GM19193 (cell line): ENCODE data around the gene SSBP1.

Experiments
- POLR2A ChIP-seq: IDR thresholded peaks from 4 replicates; pipeline ENCODE4 v1.6.1; 2011; ENCODE audit not compliant: insufficient read depth, insufficient read length; ENCODE audit errors: extremely low read depth

SSBP1 gene

GRCh38 chr7:141704112-141704511, 34.0 kb upstream of the SSBP1 start:
- TF ChIP-seq POLR2A = no peak

DNA sequence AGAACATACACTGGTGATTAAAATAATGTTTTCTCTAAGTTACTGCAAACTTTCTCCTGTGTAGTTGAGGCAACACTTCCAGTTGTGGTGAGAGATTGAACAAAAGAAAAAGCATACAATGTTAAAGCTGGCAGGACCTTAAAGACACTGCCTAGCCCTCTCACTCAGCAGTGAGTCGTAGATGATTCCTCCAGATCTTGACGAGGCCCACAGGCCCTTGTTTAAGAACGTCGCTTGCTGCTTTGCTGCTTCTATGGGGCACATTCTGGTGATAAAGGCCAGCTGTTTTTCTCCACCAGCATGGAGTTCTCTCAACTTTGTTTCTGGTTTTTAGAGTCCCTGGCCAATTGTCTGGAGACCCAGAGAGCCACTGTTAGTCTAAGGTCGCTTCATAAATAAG, 33.4 kb upstream of the SSBP1 start:
- no peak for TF ChIP-seq POLR2A

DNA sequence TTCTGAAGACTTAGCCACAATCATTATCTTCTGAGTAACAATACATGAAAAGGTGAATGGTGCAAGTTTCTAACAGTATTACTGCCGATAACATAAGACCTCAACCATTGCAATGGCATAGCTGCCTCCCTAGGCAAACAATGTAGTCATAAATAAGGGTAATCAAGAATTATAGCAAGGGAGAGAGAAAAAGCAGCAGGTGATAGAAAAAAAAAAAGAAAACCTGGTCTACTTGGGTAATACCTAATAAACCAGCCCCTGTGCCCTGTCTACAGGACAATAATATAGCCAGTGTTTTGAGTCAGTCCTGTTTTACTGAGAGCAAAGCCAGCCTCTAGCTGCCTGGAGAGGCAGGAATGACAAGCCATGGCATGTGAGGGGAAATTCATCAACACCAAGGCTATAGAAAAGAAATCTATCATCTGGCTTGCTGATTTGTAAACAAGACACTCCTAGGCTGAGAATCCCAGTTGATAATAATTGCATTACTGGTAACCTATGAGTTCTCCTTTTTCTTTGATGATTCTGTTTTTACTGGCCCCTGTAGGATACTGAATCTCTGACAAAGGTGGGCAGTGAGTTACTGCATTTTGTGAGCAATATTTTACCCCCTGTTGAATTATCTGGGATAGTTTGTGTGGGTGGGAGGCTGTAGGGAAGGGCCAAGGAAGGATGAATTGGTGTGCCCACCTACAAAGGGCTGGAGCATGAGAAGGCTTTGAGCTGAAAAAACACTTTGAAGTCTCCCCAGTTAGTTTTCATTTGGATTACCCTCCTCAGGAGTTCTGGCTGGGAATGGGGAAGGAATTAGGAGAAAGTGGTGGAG, 31.7 kb upstream of the SSBP1 start:
- no peak for TF ChIP-seq POLR2A

DNA sequence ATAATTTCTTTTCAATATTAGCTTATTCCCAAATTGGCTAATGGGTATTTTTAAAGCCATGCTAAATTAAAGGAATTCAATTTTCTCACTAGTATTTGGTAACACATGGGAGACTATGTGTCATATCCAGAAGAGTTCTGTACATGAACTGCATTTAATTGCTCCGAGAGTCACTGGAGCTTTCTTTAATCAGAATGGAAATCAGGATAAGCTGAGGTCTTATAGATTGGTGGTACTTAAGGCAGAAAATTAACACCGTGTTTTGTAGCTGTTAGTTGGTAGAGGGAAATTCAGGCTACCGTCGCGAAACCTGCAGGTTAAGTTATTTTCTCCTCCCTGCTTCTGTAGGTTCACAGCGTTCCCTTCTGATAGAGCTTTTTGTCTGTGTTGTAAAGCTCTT, 29.8 kb upstream of the SSBP1 start, which contains the start of gene WEE2:
Gene WEE2, plus strand, starts transcription at position 3 of the 400 bp plus-strand sequence. CDS start 406 bp downstream, outside the sequence.
- no peak for TF ChIP-seq POLR2A

DNA sequence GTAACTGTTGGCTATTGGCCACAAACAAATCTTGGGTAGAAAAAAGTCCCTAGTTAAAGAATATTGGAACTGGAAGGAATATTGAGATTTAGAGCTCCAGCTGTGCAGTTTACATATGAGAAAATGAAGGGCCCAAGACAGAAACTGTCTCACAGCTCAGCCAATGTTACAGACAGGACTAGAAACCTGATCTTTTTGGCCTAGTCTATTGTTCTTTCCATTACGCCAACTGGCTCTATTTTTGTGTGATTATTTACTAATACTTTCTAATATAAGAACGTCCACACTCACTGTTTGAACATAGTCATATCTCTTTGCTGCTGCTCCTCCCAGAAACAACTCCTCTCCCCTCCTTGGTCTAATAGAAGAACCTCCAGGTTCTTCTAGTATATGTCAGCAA, 28.8 kb upstream of the SSBP1 start:
- no peak for TF ChIP-seq POLR2A

GRCh38 chr7:141709749-141710148, 28.4 kb upstream of the SSBP1 start:
- no peak for TF ChIP-seq POLR2A

DNA sequence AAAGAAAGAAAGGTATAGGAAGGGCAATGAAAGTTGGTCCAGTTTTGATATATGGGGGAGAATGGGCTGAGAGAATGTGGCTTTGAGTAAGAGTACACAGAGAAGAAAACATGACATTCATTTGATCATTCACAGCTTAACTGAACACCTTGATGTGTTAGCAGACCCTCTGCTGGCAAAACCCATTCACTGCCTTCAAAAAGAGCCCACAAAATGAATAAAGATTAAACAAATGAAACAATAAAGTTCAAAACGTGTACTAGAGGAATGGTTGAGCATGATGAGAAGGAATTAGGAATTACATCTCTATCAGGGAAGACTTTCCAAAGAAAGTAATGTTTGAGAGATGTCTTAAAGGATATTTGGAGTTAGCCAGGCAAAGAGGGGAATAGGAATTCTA, 27.9 kb upstream of the SSBP1 start:
- no peak for TF ChIP-seq POLR2A

- TF ChIP-seq POLR2A = no peak
Observed at GRCh38 chr7:141712603-141713255, 25.4 kb upstream of the SSBP1 start.

DNA sequence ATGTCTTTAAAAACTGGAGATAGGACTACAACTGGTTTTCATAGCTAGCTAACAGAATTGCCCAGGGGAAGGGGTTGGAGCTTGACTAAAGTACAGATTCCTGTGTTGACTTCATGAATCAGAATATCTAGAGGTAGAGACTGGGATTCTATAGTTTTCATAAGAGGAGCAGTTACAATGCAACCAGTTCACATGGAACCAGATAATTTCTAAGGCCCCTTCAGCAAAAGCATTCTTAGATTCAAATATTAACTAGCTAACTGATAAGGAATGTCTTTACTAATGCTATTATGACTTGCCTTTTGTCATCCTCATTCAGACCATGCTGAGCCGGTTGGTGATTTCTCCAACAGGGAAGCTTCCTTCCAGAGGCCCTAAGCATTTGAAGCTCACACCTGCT, 24.3 kb upstream of the SSBP1 start:
- TF ChIP-seq POLR2A = no peak

DNA sequence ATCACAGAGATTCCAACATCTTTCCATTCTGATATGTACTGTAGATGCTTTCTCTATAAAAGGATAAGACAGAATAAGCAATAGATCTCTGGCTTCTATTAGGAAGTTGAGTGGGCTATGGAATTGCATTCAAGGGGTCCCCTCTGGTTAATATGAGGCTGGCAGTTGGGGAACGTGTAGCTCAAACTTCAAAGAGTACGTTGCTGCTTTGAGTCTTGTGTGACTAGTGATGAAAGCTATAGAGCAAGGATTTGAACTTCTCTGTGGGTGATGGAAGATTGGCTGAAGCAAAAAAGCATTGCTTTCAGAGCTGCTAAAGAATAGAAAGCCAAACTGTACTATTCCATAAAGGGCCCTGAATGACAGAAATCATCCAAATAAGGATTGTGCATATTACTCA, 23.6 kb upstream of the SSBP1 start:
- TF ChIP-seq POLR2A = no peak

DNA sequence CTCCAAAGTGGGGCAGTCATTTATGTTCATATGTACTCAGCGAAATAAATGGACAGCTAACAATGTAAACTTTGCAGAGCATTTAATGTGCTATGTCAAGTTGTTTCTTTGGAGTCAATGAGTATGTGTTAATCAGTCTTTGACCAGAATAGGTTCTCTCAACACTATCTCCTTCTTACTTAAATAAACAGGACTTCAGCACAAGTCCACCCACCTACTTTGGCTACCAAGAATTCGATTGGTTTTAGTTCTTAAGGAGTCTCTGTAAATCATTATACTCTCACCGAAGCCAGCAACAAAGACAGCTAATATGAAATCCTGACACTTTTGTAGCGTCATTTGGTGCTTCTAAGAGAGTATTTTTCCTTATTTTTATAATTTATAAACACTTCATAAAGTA, 23.1 kb upstream of the SSBP1 start:
- no peak for TF ChIP-seq POLR2A

GRCh38 chr7:141715794-141716689, 22.1 kb upstream of the SSBP1 start:
- no peak for TF ChIP-seq POLR2A

- no peak for TF ChIP-seq POLR2A
Observed at GRCh38 chr7:141717450-141717849, 20.7 kb upstream of the SSBP1 start.

- no peak for TF ChIP-seq POLR2A
Observed at GRCh38 chr7:141722529-141722928, 15.6 kb upstream of the SSBP1 start.

GRCh38 chr7:141729020-141729419, 9.1 kb upstream of the SSBP1 start:
- no peak for TF ChIP-seq POLR2A

GRCh38 chr7:141731476-141732149, 6.5 kb upstream of the SSBP1 start:
- no peak for TF ChIP-seq POLR2A
